Stimulated activated CD8-positive, alpha-beta memory T cell treated with anti-CD3 and anti-CD28 coated beads, Interleukin-4, amount 100 ng/mL, for 48 hours (primary cell): Measurements from ENCODE around the gene ALDH3A2.

ENCODE experiments used
- DNase-seq: peaks from one replicate; pipeline ENCODE4 v3.0.0-alpha.2; 2020

ALDH3A2 gene

DNA sequence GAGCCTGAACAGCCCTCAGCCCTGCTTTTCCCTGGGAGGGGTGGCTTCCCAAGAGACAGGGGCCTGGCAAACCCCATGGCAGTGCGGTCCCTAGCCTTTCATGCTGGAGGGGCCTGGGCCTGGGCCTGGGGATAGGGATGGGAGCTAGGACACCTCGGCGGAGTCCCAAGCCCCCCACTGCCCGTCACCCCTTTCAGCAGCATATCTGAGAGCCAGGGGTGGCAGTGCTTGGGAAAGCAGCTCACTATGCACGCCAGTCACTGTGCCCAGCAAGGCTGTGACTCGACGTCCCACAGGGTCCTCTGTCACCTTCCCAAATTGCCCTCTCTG, 68.4 kb downstream of the ALDH3A2 start:
- DNase-seq: no peak

DNA sequence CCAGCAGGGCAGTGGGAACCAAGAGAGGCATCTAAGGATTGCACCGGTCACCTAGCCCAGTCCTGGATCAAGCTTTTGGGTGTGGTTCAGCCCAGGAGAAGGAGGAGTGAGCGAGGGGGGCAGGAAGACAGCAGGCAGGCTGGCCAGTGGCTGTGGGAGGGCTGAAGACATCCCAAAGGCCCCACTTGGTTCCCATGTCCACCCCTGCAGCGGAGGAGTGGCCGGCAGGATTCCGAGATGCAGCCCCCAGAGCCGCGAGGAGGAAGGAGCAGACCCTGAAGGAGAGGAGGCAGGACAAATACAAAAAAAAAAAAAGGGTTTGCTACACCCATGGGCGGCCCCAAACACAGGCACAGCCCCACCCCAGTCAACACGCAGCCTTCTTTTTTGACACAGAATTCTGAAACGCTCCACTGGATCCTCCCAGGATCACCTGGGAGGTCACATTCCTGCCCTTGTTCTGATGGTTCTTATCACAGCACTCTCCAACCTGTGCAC, 68.9 kb downstream of the ALDH3A2 start:
- DNase-seq: no peak

- DNase-seq: no peak
These were observed 69.6 kb downstream of the ALDH3A2 start for GRCh38 chr17:19718041-19718612.

DNA sequence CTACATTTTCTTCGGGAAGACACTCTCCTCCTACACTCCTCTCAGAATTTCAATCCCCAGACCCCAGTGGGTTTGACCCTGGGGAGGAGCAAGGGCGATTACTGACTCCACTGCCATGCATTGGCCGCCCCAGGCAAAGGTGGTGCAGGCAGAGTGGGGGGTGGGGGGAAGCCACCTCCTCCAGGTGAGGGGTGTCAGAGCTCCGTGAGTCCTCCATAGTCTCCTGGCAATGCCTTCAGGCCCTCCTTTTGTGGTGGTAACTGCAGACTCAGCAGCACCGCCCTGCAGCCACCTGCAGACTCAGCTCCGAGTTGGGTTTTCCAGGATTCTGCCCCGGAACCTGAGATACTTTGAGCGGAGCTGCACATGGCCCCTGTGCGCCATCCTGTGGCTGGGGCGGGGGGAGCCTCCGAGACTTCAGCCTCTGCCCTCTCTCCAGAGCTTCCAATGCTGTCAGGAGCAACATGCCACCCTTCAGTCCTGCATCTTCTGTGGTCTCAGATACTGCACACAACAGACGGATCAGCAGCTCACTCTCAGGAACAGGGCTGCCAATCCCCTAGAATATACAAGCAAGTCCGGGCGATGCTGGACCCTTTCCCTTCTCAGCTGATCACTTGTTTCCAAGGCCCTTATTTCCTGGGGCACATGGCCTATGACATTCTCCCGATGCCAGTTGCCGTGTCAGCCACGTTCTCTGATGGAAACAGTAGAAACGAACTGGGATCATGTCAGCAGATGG, 70.2 kb downstream of the ALDH3A2 start:
- no peak for DNase-seq

- DNase-seq: no peak
These were observed 71.0 kb downstream of the ALDH3A2 start for GRCh38 chr17:19719355-19720209.

DNA sequence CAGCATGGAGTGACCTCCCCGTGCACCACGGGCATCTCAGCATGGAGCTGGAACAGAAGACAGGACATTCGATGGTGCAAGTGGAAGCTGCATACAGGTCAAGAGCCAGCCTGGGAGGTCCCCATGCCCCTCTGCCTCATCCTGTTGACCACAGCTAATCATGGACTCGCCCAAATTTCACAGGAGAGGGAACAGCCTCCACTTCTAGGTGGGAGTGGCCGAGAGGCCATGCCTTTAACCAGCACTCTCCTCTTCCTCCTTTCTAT, 71.6 kb downstream of the ALDH3A2 start:
- DNase-seq: no peak

DNA sequence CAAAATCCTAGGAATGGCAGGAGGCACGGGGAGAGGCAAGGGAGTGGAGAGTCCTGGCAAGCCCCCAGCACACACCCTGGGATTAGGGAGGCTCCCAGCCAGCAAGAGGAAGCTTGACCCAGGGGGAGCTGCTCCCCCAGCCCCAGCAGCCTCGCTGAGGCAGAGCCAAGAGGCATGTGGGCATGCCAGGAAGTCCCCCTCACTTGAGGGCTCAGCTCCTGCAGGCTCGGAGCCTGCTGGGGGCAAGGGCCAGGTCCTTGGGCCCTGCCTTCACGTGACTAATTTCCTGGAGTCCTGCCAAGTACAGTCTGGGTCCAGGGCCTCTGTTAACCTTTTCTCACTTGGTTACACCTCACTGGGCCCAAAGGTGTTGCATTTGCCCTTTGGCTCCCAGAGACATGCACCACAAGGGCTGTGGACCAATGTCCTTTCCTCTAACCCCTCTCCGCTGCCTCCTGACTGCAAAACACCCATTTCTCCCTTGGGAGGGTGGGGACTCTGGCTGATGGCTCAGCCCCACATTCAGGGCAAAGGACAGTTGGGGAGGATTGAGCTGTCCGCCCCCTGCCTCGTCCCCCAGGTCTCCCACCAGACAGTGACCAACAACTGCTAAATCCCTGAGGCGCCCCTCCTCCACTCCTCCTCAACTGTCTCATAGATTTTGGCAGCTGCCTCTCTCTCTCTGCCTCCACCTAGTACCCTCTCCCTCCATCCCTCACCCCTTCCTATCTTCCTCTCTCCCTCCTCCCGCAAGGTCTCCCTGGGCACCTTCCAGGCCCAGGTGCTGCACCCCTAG, 72.3 kb downstream of the ALDH3A2 start:
- DNase-seq: no peak

GRCh38 chr17:19723964-19724363, 75.4 kb downstream of the ALDH3A2 start:
- DNase-seq: no peak

- DNase-seq: peak; percentile 64
These were observed 76.2 kb downstream of the ALDH3A2 start for GRCh38 chr17:19724501-19725420.

- no peak for DNase-seq
These were observed 76.9 kb downstream of the ALDH3A2 start for GRCh38 chr17:19725486-19725885.

DNA sequence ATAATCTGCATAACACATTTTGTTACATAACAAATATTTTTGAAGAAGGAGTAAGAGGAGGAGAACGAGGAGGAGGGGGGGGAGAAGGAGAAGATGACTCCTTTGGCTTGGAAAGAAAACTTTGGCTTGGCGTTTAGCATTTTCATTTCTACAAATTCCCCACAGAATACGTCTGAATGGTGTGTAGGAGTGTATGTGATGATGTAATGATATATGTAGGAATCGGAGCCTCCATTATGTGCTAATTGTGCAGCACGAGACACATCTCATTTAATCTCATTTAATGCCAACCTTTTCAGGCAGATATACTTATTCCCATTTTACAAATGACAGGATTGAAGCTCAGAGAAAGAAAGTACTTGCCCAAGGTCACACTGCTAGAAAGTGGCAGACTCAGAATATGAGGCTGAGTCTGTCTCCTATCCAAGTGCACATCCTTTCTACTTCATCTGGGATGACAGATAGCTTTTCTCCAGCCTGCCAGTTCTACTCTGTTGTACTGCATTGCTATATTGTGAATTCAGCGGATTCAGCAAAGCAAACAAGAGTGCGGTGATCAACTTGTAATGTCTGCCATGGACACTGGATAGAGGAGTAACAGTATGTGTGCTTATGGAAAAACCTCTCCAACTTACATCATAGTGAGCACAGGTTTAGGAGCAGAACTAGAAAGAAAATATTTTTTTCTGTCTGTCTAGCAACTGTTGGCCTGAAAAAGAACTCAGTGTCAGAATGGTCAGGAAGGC, 78.3 kb downstream of the ALDH3A2 start:
- no peak for DNase-seq
